A673 (cell line): ENCODE results near the gene MYOCD. TPM values are rescaled to one million over a fixed set of nuclear protein-coding genes. Genes with fewer than 3 reads are reported as not detected.

Experiments
- BruUV-seq: library from RNA; stranded (reverse); fragments of 400-500 nt; replicated peaks from 2 replicates; lab custom pipeline; 2021; lab: Mats Ljungman, UMichigan
- CTCF ChIA-PET: fragments of 300-600 bp; sonication (Branson Sonifier 250); formaldehyde crosslinking; loops from one replicate; lab custom pipeline; 2022; ENCODE audit warnings: antibody characterized with exemption; lab: Charles Lee
- POLR2A ChIA-PET: fragments of 300-600 bp; sonication (Branson Sonifier 250); formaldehyde crosslinking; loops from one replicate; lab custom pipeline; 2022; ENCODE audit warnings: antibody characterized with exemption; ENCODE audit not compliant: low non-redundant PET; lab: Charles Lee
- DNase-seq: peaks from one replicate; pipeline ENCODE4 v3.0.0-alpha.2; 2015; ENCODE audit warnings: low spot score
- H3K27ac ChIP-seq: fragments of 200-600 bp; sonication (generic); 2 replicates; pipeline ENCODE4 v1.5.1; 2016; ENCODE audit warnings: mixed run types, low read depth, mild to moderate bottlenecking, mixed read lengths, antibody characterized with exemption, low read length; ENCODE audit not compliant: poor library complexity, severe bottlenecking
- H3K27me3 ChIP-seq: fragments of 200-600 bp; sonication (generic); replicated peaks from 2 replicates; pipeline ENCODE4 v1.6.1; 2017; ENCODE audit warnings: mixed run types, low read depth, mild to moderate bottlenecking, mixed read lengths, antibody characterized with exemption, low read length; ENCODE audit not compliant: insufficient read depth, poor library complexity
- H3K36me3 ChIP-seq: fragments of 200-600 bp; sonication (generic); 2 replicates; pipeline ENCODE4 v1.6.1; 2016; ENCODE audit warnings: mixed run types, mild to moderate bottlenecking, mixed read lengths, antibody characterized with exemption, low read length; ENCODE audit not compliant: insufficient read depth, poor library complexity, severe bottlenecking
- H3K4me1 ChIP-seq: fragments of 200-600 bp; sonication (generic); 2 replicates; pipeline ENCODE4 v1.6.1; 2017; ENCODE audit warnings: mixed run types, mild to moderate bottlenecking, mixed read lengths, antibody characterized with exemption, low read length; ENCODE audit not compliant: insufficient read depth, poor library complexity, severe bottlenecking
- H3K4me3 ChIP-seq: fragments of 200-600 bp; sonication (generic); 2 replicates; pipeline ENCODE4 v1.5.1; 2016; ENCODE audit warnings: low read depth, mixed run types, mild to moderate bottlenecking, mixed read lengths, low read length; ENCODE audit not compliant: poor library complexity, severe bottlenecking
- H3K9me3 ChIP-seq: fragments of 200-600 bp; sonication (generic); 2 replicates; pipeline ENCODE4 v1.6.1; 2016; ENCODE audit warnings: mixed run types, low read depth, mild to moderate bottlenecking, mixed read lengths, antibody characterized with exemption, low read length; ENCODE audit not compliant: poor library complexity, severe bottlenecking
- EZH2 ChIP-seq: fragments of 200-600 bp; sonication (generic); IDR thresholded peaks from 2 replicates; pipeline ENCODE4 v1.6.1; 2017; ENCODE audit warnings: borderline replicate concordance, low read depth, mild to moderate bottlenecking, mixed read lengths, antibody characterized with exemption, low read length; ENCODE audit not compliant: poor library complexity, severe bottlenecking
- intact Hi-C: fragments of 100-400 bp; cut with micrococcal nuclease; formaldehyde crosslinking; loops from one replicate; pipeline ENCODE4 v1.10.0; 2022; ENCODE audit not compliant: unreplicated experiment
- total RNA-seq: library from RNA; stranded (reverse); gene quantifications from 2 replicates; pipeline ENCODE4 v1.2.3, GENCODE V29; 2021
- TF ChIP-seq, protein P1 (sequence below): fragments of 300-800, 200-600 bp; sonication (generic); conservative IDR thresholded peaks from 2 replicates; pipeline ENCODE4 v1.5.1; 2017; ENCODE audit warnings: low read depth, mild to moderate bottlenecking, antibody characterized with exemption, low read length, moderate library complexity, mixed read lengths

MYOCD gene
- total RNA-seq, 1 experiment from 2014 or later, result not detected

DNA sequence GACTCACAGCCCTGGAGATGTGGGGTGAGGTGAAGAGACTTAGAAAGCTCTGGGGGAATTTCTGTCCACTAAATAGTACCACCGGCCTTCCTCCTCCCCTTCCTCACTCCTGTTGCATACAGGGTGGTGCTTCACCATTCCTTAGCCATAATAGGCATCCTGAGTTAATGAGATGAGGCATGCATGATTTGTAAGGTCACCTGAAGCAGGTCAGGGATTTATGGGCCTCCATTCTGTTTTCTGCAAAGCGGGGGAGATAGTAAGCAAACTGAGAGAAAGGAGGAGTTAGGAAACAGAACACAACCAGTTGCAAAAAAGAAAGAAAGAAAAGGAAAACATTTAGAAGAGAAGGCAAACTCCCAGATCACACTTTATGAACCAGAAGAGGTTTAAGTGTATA lies 9.3 kb upstream of the MYOCD start:
- intact Hi-C loops, result no loop called here
- ChIA-PET CTCF (no interaction called here), POLR2A (no interaction called here)
- Histone ChIP-seq H3K27me3 (peaks cover under 1% of the 10 kb centered on the region), H3K9me3 (no peaks in the 10 kb centered on the region), H3K4me3 (no peak overlapping the region), H3K27ac (no peak overlapping the region), H3K4me1 (no peaks in the 10 kb centered on the region), H3K36me3 (no peaks in the 10 kb centered on the region)
- TF ChIP-seq EZH2, result no peak
- TF ChIP-seq, protein P1, sequence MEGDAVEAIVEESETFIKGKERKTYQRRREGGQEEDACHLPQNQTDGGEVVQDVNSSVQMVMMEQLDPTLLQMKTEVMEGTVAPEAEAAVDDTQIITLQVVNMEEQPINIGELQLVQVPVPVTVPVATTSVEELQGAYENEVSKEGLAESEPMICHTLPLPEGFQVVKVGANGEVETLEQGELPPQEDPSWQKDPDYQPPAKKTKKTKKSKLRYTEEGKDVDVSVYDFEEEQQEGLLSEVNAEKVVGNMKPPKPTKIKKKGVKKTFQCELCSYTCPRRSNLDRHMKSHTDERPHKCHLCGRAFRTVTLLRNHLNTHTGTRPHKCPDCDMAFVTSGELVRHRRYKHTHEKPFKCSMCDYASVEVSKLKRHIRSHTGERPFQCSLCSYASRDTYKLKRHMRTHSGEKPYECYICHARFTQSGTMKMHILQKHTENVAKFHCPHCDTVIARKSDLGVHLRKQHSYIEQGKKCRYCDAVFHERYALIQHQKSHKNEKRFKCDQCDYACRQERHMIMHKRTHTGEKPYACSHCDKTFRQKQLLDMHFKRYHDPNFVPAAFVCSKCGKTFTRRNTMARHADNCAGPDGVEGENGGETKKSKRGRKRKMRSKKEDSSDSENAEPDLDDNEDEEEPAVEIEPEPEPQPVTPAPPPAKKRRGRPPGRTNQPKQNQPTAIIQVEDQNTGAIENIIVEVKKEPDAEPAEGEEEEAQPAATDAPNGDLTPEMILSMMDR, result no peak
- no peak for DNase-seq
- BruUV-seq, result no TSS peak

DNA sequence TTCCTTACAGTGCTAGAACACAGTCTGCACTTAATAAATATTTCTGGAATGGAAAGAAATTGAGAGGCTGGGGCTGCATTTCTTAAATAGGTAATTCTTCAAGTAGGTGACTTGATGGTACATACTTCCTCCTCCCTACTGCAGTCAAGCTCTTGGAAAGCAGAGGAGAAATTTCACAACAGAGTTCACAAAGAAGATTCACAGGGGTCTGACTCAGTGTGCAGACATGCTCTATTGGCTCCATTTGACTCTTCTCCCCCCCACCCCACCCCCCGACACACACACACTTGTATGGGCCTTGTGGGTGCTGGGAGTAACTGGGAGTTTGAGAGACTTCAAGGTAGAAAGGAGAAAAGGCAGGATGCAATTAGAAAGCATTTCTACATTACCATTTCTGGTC lies 6.2 kb upstream of the MYOCD start:
- Histone ChIP-seq H3K9me3 (no peaks in the 10 kb centered on the region), H3K27me3 (peaks cover 26% of the 10 kb centered on the region), H3K36me3 (no peaks in the 10 kb centered on the region), H3K4me1 (no peaks in the 10 kb centered on the region), H3K4me3 (no peak overlapping the region), H3K27ac (no peak overlapping the region)
- no peak for DNase-seq
- intact Hi-C loops, result no loop called here
- TF ChIP-seq, protein P1, result no peak
- TF ChIP-seq EZH2, result no peak
- no TSS peak for BruUV-seq
- CTCF ChIA-PET, result no interaction called here
- POLR2A ChIA-PET, result no interaction called here

DNA sequence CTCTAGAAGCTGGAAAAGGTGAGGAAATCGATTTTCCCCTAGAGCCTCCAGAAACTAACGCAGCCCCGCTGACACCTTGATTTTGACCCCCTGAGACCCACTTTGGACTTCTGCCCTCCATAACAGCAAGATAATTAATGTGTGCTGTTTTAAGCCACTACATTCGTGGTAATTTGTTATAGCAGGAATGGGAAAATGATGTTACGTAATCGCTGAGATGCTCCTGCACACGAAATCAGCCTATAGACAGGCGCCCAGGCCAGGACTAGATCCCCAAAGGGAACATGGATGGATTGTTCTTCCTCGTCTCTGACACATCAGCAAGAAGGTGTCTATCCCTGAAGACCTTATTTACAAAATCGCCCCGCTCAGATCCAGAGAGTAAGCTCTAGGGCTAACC lies 1.4 kb upstream of the MYOCD start:
- Histone ChIP-seq H3K4me1 (no peaks in the 10 kb centered on the region), H3K9me3 (no peaks in the 10 kb centered on the region), H3K36me3 (no peaks in the 10 kb centered on the region), H3K27ac (no peak overlapping the region), H3K4me3 (no peak overlapping the region), H3K27me3 (peaks cover 69% of the 10 kb centered on the region)
- BruUV-seq, result no TSS peak
- no peak for TF ChIP-seq EZH2
- TF ChIP-seq, protein P1, result no peak
- ChIA-PET POLR2A (no interaction called here), CTCF (no interaction called here)
- intact Hi-C loops, result loop anchor here (2.0 kb wide), 1 partner anchor 483 kb away; no protein-coding TSS in a partner anchor
- DNase-seq, result no peak
